Natural killer cell (primary cell): ENCODE results near the gene DMBX1. TPM values are rescaled to one million over a fixed set of nuclear protein-coding genes. Genes with fewer than 3 reads are reported as not detected.

Experiments
- ATAC-seq, 3 donors: fragments of 150-1000 bp in 2 of 3; fragments of 200-7000 bp in 1 of 3; cut with Tn5 transposase; 1 replicate in 1 of 3; 2 replicates in 2 of 3; pipeline ENCODE4 v1.10.0; 2021; ENCODE audit warnings: mild to moderate bottlenecking in 2 of 3, moderate library complexity in 2 of 3
- DNase-seq, 2 donors: peaks; one replicate each; pipeline versions ENCODE4 v3.0.0 to v3.0.0-alpha.2; 2013 to 2021; ENCODE audit warnings: mixed read lengths in 1 of 2
- H3K27ac ChIP-seq: one replicate; pipeline ENCODE4 v1.5.1; 2013; ENCODE audit warnings: mild to moderate bottlenecking, low read length
- H3K27me3 ChIP-seq: one replicate; pipeline ENCODE4 v1.6.1; 2013; ENCODE audit warnings: low read length; ENCODE audit not compliant: control insufficient read depth, insufficient read depth
- H3K36me3 ChIP-seq: one replicate; pipeline ENCODE4 v1.6.1; 2013; ENCODE audit warnings: low read length; ENCODE audit not compliant: control insufficient read depth, insufficient read depth
- H3K4me1 ChIP-seq: one replicate; pipeline ENCODE4 v1.6.1; 2013; ENCODE audit warnings: low read length; ENCODE audit not compliant: control insufficient read depth, insufficient read depth
- H3K4me3 ChIP-seq: one replicate; pipeline ENCODE4 v1.5.1; 2013; ENCODE audit warnings: low read length
- H3K9me3 ChIP-seq: one replicate; pipeline ENCODE4 v1.6.1; 2013; ENCODE audit warnings: low read length; ENCODE audit not compliant: control insufficient read depth, insufficient read depth
- H3K27ac Mint-ChIP-seq, 2 donors: one replicate each; pipeline ENCODE4 v1.8.0; 2022; ENCODE audit warnings: mild to moderate bottlenecking in 2 of 2, mixed read lengths in 2 of 2, moderate library complexity in 1 of 2
- H3K27me3 Mint-ChIP-seq, 2 donors: one replicate each; pipeline ENCODE4 v1.8.0; 2022; ENCODE audit warnings: low read depth in 2 of 2, mixed read lengths in 2 of 2
- H3K36me3 Mint-ChIP-seq: one replicate; pipeline ENCODE4 v1.8.0; 2022; ENCODE audit warnings: mixed read lengths
- H3K4me1 Mint-ChIP-seq, 2 donors: one replicate each; pipeline ENCODE4 v1.8.0; 2022; ENCODE audit warnings: mixed read lengths in 2 of 2
- H3K4me3 Mint-ChIP-seq: one replicate; pipeline ENCODE4 v1.8.0; 2022; ENCODE audit warnings: mild to moderate bottlenecking, moderate library complexity, mixed read lengths
- H3K9me3 Mint-ChIP-seq, 2 donors: one replicate each; pipeline ENCODE4 v1.8.0; 2022; ENCODE audit warnings: mixed read lengths in 2 of 2
- WGBS: methylation state at CpG from one replicate; pipeline ENCODE4 v1.1.7; 2013; ENCODE audit warnings: missing lambda C conversion rate; ENCODE audit not compliant: insufficient coverage; 5-methylcytosine and 5-hydroxymethylcytosine counted together
- intact Hi-C: fragments of 100-400 bp; cut with micrococcal nuclease; formaldehyde crosslinking; loops from one replicate; pipeline ENCODE4 v1.14.2; 2022
- total RNA-seq, 4 donors: library from RNA; stranded (reverse); fragments of 120-200 nt in 1 of 4; gene quantifications; one replicate each; pipeline versions ENCODE4 v1.2.3 to v1.2.4, GENCODE V29; 2013 to 2022
- TF ChIP-seq, protein P1 (sequence below): fragments of 200-600 bp; IDR thresholded peaks from one replicate; pipeline ENCODE4 v1.8.0; 2022; ENCODE audit warnings: antibody characterized with exemption

DMBX1 gene
- total RNA-seq, 3 donors from 2014 or later (not counting 1 experiment from before 2014, with no cell fraction given) = not detected

DNA sequence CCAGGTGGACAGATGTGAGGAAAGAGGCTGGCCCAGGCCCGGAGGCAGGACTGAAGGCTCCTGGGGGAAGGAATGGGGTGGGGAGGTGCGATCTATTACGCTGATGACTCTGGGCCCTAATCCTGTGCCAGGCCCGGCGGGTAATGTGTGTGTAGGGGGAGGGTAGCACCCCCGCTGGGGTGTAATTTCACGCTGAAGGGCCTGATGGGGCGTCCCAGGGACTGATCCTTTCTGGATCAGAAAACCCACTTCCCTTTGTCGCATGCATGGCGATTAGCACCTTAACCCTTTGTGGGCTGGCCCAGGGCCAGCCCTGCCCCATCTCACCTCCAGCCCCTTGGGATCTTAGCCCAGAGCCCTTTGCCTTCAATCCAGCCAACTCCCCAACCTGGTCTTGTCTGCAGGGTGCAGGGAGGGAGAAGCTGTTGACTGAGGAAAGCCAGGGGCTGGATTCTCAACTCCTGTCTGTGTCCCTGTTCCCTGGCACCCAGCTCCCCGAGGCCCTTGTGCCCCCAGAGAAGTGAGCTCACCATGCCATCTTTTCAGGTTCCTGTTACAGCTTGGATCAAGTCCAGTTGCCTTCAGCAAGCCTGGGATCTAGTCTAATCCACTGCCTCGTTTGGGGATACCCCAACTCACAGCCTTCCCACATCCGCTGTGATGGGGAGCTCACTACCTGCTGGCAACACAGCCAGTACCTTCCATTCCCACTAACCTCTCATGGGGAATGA lies 35.8 kb downstream of the DMBX1 start:
- no peak for DNase-seq
- peaks cover 6% of the 10 kb centered on the region for H3K27me3 ChIP-seq
- intact Hi-C loops = no loop called here
- H3K4me3 Mint-ChIP-seq = no peak overlapping the region
- TF ChIP-seq, protein P1, sequence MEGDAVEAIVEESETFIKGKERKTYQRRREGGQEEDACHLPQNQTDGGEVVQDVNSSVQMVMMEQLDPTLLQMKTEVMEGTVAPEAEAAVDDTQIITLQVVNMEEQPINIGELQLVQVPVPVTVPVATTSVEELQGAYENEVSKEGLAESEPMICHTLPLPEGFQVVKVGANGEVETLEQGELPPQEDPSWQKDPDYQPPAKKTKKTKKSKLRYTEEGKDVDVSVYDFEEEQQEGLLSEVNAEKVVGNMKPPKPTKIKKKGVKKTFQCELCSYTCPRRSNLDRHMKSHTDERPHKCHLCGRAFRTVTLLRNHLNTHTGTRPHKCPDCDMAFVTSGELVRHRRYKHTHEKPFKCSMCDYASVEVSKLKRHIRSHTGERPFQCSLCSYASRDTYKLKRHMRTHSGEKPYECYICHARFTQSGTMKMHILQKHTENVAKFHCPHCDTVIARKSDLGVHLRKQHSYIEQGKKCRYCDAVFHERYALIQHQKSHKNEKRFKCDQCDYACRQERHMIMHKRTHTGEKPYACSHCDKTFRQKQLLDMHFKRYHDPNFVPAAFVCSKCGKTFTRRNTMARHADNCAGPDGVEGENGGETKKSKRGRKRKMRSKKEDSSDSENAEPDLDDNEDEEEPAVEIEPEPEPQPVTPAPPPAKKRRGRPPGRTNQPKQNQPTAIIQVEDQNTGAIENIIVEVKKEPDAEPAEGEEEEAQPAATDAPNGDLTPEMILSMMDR = no peak
- H3K4me3 ChIP-seq = no peak overlapping the region
- no peak overlapping the region for H3K27ac Mint-ChIP-seq
- WGBS = 70% methylated on average over 13 of the region's 13 CpGs
- H3K9me3 ChIP-seq = no peaks in the 10 kb centered on the region
- peaks cover 29 to 33% of the 10 kb centered on the region in 2 donors for H3K27me3 Mint-ChIP-seq
- H3K36me3 Mint-ChIP-seq = no peaks in the 10 kb centered on the region
- H3K36me3 ChIP-seq = no peaks in the 10 kb centered on the region
- H3K9me3 Mint-ChIP-seq = no peaks in the 10 kb centered on the region
- H3K4me1 ChIP-seq = no peaks in the 10 kb centered on the region
- no peak for ATAC-seq
- H3K4me1 Mint-ChIP-seq = no peaks in the 10 kb centered on the region
- H3K27ac ChIP-seq = no peak overlapping the region

- H3K4me3 Mint-ChIP-seq = no peak overlapping the region
- no peak overlapping the region for H3K27ac ChIP-seq
- ATAC-seq (no peak), DNase-seq (no peak)
- H3K27ac Mint-ChIP-seq = no peak overlapping the region
- H3K4me1 Mint-ChIP-seq = no peaks in the 10 kb centered on the region
- WGBS = 65% methylated on average over 17 of the region's 17 CpGs
- H3K4me3 ChIP-seq = no peak overlapping the region
- no peaks in the 10 kb centered on the region for H3K36me3 Mint-ChIP-seq
- H3K9me3 ChIP-seq = no peaks in the 10 kb centered on the region
- H3K27me3 ChIP-seq = peaks cover 6% of the 10 kb centered on the region
- H3K36me3 ChIP-seq = no peaks in the 10 kb centered on the region
- H3K9me3 Mint-ChIP-seq = no peaks in the 10 kb centered on the region
- no peaks in the 10 kb centered on the region for H3K4me1 ChIP-seq
- peaks cover 29 to 30% of the 10 kb centered on the region in 2 donors for H3K27me3 Mint-ChIP-seq
- intact Hi-C loops = no loop called here
- TF ChIP-seq, protein P1 = no peak
Observed at GRCh38 chr1:46526013-46526690, 36.5 kb downstream of the DMBX1 start.

DNA sequence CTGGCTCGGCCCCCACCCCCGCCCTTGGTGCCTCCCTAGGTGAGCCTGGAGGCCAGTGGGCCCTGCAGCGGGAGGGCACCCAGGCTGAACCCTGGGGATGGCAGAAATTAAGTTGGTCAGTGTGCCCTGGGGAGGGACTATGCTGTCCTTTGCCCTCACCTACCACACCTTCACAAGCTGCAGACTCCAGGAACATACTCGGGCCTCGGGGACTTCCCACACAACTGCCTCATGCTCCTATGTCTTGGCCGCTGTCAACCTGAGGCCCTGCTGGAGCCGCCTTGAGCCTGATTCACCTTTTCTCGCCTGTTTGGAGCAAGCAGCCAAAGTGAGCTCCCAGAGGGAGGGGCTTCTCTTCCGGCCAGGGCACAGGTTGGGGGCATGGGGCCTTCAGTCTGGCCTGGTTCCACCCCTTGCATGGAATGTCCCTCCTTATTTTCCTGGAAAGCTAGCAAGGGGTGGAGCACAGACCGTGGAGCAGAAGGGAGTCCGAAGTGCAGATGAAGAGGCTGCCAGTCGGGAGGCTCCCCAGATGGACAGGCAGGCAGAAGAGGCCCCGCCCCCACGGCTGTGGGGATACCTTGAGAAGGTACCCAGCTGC lies 37.2 kb downstream of the DMBX1 start:
- no peaks in the 10 kb centered on the region for H3K4me1 ChIP-seq
- H3K4me3 ChIP-seq = no peak overlapping the region
- H3K27me3 ChIP-seq = peaks cover 6% of the 10 kb centered on the region
- H3K4me3 Mint-ChIP-seq = no peak overlapping the region
- ATAC-seq = no peak
- DNase-seq = no peak
- 62% methylated on average over 14 of the region's 14 CpGs for WGBS
- no peaks in the 10 kb centered on the region for H3K36me3 ChIP-seq
- no peaks in the 10 kb centered on the region for H3K36me3 Mint-ChIP-seq
- TF ChIP-seq, protein P1 = no peak
- H3K27ac ChIP-seq = no peak overlapping the region
- peaks cover 29 to 32% of the 10 kb centered on the region in 2 donors for H3K27me3 Mint-ChIP-seq
- no peak overlapping the region for H3K27ac Mint-ChIP-seq
- H3K9me3 ChIP-seq = no peaks in the 10 kb centered on the region
- no peaks in the 10 kb centered on the region for H3K9me3 Mint-ChIP-seq
- H3K4me1 Mint-ChIP-seq = no peaks in the 10 kb centered on the region
- intact Hi-C loops = no loop called here
